ENCODE results near the gene HDAC7.
A peak's percentile ranks its signal among the peaks of the same experiment; 100 is the strongest.

The HDAC7 gene

GRCh38 chr12:47783024-47783755 lies 36.5 kb downstream of the HDAC7 start:
- H3K4me3 ChIP-seq (ENCODE audit: low read depth, low read length), result no peak overlapping the region
- TF ChIP-seq, protein P1, sequence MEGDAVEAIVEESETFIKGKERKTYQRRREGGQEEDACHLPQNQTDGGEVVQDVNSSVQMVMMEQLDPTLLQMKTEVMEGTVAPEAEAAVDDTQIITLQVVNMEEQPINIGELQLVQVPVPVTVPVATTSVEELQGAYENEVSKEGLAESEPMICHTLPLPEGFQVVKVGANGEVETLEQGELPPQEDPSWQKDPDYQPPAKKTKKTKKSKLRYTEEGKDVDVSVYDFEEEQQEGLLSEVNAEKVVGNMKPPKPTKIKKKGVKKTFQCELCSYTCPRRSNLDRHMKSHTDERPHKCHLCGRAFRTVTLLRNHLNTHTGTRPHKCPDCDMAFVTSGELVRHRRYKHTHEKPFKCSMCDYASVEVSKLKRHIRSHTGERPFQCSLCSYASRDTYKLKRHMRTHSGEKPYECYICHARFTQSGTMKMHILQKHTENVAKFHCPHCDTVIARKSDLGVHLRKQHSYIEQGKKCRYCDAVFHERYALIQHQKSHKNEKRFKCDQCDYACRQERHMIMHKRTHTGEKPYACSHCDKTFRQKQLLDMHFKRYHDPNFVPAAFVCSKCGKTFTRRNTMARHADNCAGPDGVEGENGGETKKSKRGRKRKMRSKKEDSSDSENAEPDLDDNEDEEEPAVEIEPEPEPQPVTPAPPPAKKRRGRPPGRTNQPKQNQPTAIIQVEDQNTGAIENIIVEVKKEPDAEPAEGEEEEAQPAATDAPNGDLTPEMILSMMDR (IDR thresholded peaks at IDR 0.05; ENCODE audit: borderline replicate concordance, insufficient read depth, low read depth, low read length), result no peak

GRCh38 chr12:47782372-47782770 lies 37.3 kb downstream of the HDAC7 start:
- TF ChIP-seq, protein P1 (IDR thresholded peaks at IDR 0.05; ENCODE audit: borderline replicate concordance, insufficient read depth, low read depth, low read length), result no peak
- no peak overlapping the region for H3K4me3 ChIP-seq (ENCODE audit: low read depth, low read length)

GRCh38 chr12:47781479-47782371 lies 38.0 kb downstream of the HDAC7 start:
- TF ChIP-seq, protein P1 (IDR thresholded peaks at IDR 0.05; ENCODE audit: borderline replicate concordance, insufficient read depth, low read depth, low read length), result no peak
- no peak overlapping the region for H3K4me3 ChIP-seq (ENCODE audit: low read depth, low read length)

DNA sequence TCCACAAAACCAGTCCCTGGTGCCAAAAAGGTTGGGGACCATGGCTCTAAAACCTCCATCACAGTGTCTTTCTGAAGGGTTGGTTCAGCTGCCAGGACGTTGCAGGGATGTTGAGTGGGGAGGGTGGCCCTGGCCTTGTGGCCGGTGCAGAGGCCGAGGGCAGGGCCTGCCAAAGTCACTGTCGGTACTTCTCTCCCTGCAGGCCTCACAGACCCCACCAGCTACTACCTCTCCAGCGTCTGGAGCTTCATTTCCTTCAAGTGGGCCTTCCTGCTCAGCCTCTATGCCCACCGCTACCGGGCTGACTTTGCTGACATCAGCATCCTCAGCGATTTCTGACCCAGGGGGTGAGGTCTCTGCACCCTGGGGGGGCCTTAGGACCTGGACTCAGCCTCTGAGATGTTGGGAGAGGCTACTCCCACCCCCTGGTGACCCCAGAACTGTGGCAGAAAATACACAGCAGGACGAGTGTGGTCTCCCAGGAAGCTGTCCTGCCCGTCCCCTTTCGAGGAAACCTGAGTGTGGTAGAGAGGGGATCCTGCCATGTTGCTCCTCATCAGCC lies 39.7 kb downstream of the HDAC7 start:
- no peak overlapping the region for H3K4me3 ChIP-seq (ENCODE audit: low read depth, low read length)
- TF ChIP-seq, protein P1 (IDR thresholded peaks at IDR 0.05; ENCODE audit: borderline replicate concordance, insufficient read depth, low read depth, low read length), result no peak

GRCh38 chr12:47779301-47779942 lies 40.3 kb downstream of the HDAC7 start:
- TF ChIP-seq, protein P1 (IDR thresholded peaks at IDR 0.05; ENCODE audit: borderline replicate concordance, insufficient read depth, low read depth, low read length), result peak; percentile 89
- no peak overlapping the region for H3K4me3 ChIP-seq (ENCODE audit: low read depth, low read length)

DNA sequence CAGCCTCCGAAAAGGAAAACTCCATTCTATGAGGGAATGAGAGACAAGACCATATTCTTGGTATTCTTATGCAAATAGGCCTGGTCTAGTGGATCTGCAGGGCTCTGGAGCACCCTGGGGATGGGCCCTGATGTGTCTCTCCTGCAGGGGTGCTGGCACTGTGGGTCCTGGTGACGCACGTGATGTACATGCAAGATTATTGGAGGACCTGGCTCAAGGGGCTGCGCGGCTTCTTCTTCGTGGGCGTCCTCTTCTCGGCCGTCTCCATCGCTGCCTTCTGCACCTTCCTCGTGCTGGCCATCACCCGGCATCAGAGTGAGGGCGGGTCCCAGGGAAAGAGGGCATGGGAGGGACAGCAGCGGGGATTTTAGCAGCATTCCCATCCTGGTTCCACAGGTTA lies 40.8 kb downstream of the HDAC7 start:
- TF ChIP-seq, protein P1 (IDR thresholded peaks at IDR 0.05; ENCODE audit: borderline replicate concordance, insufficient read depth, low read depth, low read length), result no peak
- H3K4me3 ChIP-seq (ENCODE audit: low read depth, low read length), result no peak overlapping the region
